Neuronal stem cell (in vitro differentiated cells): ENCODE results near the gene PAPPA2.

ENCODE experiments used
- DNase-seq: peaks from one replicate; pipeline ENCODE4 v3.0.0-alpha.2; 2013; ENCODE audit warnings: low spot score
- H2AFZ ChIP-seq: one replicate; pipeline ENCODE4 v1.6.1; 2013; ENCODE audit warnings: mild to moderate bottlenecking, low read length, inconsistent platforms
- H2AK5ac ChIP-seq: 2 replicates; pipeline ENCODE4 v1.6.1; 2013; ENCODE audit warnings: low read depth, mild to moderate bottlenecking, inconsistent platforms, low read length, moderate library complexity, mixed read lengths
- H2BK120ac ChIP-seq: 2 replicates; pipeline ENCODE4 v1.6.1; 2013; ENCODE audit warnings: low read depth, mild to moderate bottlenecking, inconsistent platforms, low read length, moderate library complexity, mixed read lengths
- H2BK12ac ChIP-seq: one replicate; pipeline ENCODE4 v1.6.1; 2013; ENCODE audit warnings: low read length, inconsistent platforms
- H2BK15ac ChIP-seq: 2 replicates; pipeline ENCODE4 v1.6.1; 2013; ENCODE audit warnings: mild to moderate bottlenecking, low read length, inconsistent platforms, mixed read lengths
- H2BK5ac ChIP-seq: one replicate; pipeline ENCODE4 v1.6.1; 2013; ENCODE audit warnings: inconsistent platforms, mild to moderate bottlenecking, low read length, moderate library complexity
- H3K14ac ChIP-seq: one replicate; pipeline ENCODE4 v1.6.1; 2013; ENCODE audit warnings: low read length, inconsistent platforms
- H3K18ac ChIP-seq: 2 replicates; pipeline ENCODE4 v1.6.1; 2013; ENCODE audit warnings: low read length, inconsistent platforms
- H3K23ac ChIP-seq: 2 replicates; pipeline ENCODE4 v1.6.1; 2013; ENCODE audit warnings: low read depth, mild to moderate bottlenecking, mixed read lengths, low read length, inconsistent platforms; ENCODE audit not compliant: poor library complexity
- H3K27ac ChIP-seq: replicated peaks from 3 replicates; pipeline ENCODE4 v1.5.1; 2013; ENCODE audit warnings: low read length, inconsistent platforms
- H3K27me3 ChIP-seq, 3 experiments: 2 replicates each; pipeline ENCODE4 v1.6.1; 2013; ENCODE audit warnings: low read length in 3 of 3, mild to moderate bottlenecking in 2 of 3, inconsistent platforms in 1 of 3, low read depth in 1 of 3, mixed read lengths in 1 of 3, moderate library complexity in 1 of 3; ENCODE audit not compliant: control insufficient read depth in 3 of 3, insufficient read depth in 3 of 3
- H3K36me3 ChIP-seq, 2 donors: replicated peaks in 1 of 2; 2 replicates each; pipeline ENCODE4 v1.6.1; 2013; ENCODE audit warnings: low read length in 2 of 2; ENCODE audit not compliant: control insufficient read depth in 2 of 2, insufficient read depth in 2 of 2
- H3K4ac ChIP-seq: 2 replicates; pipeline ENCODE4 v1.6.1; 2013; ENCODE audit warnings: inconsistent platforms, mild to moderate bottlenecking, low read length, moderate library complexity
- H3K4me1 ChIP-seq, 2 donors: 1 replicate in 1 of 2; 2 replicates in 1 of 2; pipeline ENCODE4 v1.6.1; 2013; ENCODE audit warnings: low read length in 2 of 2, low read depth in 1 of 2; ENCODE audit not compliant: control insufficient read depth in 2 of 2, insufficient read depth in 1 of 2
- H3K4me2 ChIP-seq: one replicate; pipeline ENCODE4 v1.6.1; 2013; ENCODE audit warnings: mild to moderate bottlenecking, low read length, inconsistent platforms; ENCODE audit not compliant: insufficient read depth, poor library complexity, severe bottlenecking
- H3K4me3 ChIP-seq, 2 donors: 2 replicates each; pipeline ENCODE4 v1.5.1; 2013; ENCODE audit warnings: low read length in 2 of 2, mild to moderate bottlenecking in 2 of 2, inconsistent platforms in 1 of 2, moderate library complexity in 1 of 2
- H3K79me1 ChIP-seq: one replicate; pipeline ENCODE4 v1.6.1; 2013; ENCODE audit warnings: low read depth, mild to moderate bottlenecking, inconsistent platforms, low read length, moderate library complexity
- H3K9ac ChIP-seq: one replicate; pipeline ENCODE4 v1.6.1; 2013; ENCODE audit warnings: mild to moderate bottlenecking, low read depth, low read length, inconsistent platforms; ENCODE audit not compliant: poor library complexity
- H3K9me3 ChIP-seq, 2 donors: replicated peaks in 1 of 2; 2 replicates each; pipeline versions ENCODE3 to v1.6.1; 2013; ENCODE audit warnings: low read length in 2 of 2, mild to moderate bottlenecking in 2 of 2, inconsistent platforms in 1 of 2, low read depth in 1 of 2, mixed read lengths in 1 of 2, moderate library complexity in 1 of 2; ENCODE audit not compliant: control insufficient read depth in 2 of 2, insufficient read depth in 1 of 2
- H4K8ac ChIP-seq: one replicate; pipeline ENCODE4 v1.6.1; 2013; ENCODE audit warnings: low read depth, mild to moderate bottlenecking, inconsistent platforms, low read length, moderate library complexity
- H4K91ac ChIP-seq: one replicate; pipeline ENCODE4 v1.6.1; 2013; ENCODE audit warnings: low read length, low read depth, mild to moderate bottlenecking, inconsistent platforms; ENCODE audit not compliant: poor library complexity
- WGBS, 2 donors: extraction: QIAGEN DNeasy Blood & Tissue Kit; methylation state at CpG; one replicate each; pipeline ENCODE4 v1.1.7; 2013; ENCODE audit warnings: missing lambda C conversion rate in 2 of 2, mixed read lengths in 1 of 2; ENCODE audit not compliant: insufficient read length in 2 of 2, insufficient replicate concordance in 1 of 2; ENCODE audit errors: extremely low coverage in 2 of 2; 5-methylcytosine and 5-hydroxymethylcytosine counted together

Gene PAPPA2

DNA sequence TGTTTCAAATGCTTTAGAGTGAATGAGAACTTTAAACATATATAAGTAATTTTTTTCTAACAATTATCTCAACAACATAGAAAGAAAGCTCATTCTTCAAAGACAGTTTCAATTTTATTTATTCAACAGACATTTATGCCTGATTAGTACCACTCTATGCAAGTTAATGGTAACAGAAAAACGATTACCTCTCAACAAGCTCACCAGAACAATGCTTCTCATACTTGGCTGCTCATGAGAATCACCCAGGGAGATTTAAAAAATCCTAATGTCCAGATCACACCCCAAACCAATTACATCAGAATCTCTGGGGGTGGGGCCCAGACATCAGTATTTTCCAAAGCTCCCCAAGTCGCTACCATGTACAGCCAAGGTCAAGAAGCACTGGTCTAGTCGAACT, 312.4 kb downstream of the PAPPA2 start:
- Histone ChIP-seq H2BK15ac (no peak overlapping the region), H3K9ac (no peak overlapping the region), H3K4me2 (no peak overlapping the region), H2BK12ac (no peak overlapping the region), H3K9me3 (no peaks in the 10 kb centered on the region), H4K8ac (no peak overlapping the region), H2BK120ac (no peak overlapping the region), H3K27me3 (no peaks in the 10 kb centered on the region), H3K27ac (no peak overlapping the region), H2AFZ (no peak overlapping the region), H3K79me1 (no peaks in the 10 kb centered on the region), H4K91ac (no peak overlapping the region), H2AK5ac (no peak overlapping the region), H3K4me1 (no peaks in the 10 kb centered on the region), H3K4ac (no peak overlapping the region), H3K18ac (no peak overlapping the region), H2BK5ac (no peak overlapping the region), H3K23ac (no peak overlapping the region), H3K36me3 (no peaks in the 10 kb centered on the region), H3K4me3 (no peak overlapping the region), H3K14ac (no peak overlapping the region)
- no peak for DNase-seq
- WGBS, 2 donors, result no CpG with 5 or more reads among the region's 3 CpGs

DNA sequence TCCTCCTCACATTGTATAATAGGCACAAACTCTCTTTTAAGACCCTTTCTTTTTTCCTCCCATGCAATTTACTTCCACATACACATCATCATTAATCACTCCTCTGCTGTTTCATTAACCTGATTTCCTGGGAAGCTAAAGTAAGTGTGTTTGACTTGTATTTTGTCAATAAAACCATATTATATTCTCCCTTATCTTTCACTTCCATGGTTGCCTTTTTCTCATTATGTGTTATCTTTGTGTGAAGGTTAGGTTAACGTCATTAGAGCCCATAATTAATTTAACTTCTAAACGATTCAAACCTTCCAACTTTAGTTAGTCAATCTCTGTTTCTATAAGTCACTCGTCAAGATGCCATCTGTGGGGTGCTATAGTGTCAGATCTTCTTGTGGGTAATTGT, 313.0 kb downstream of the PAPPA2 start:
- Histone ChIP-seq H2BK15ac (no peak overlapping the region), H2AK5ac (no peak overlapping the region), H2BK12ac (no peak overlapping the region), H4K8ac (no peak overlapping the region), H3K9ac (no peak overlapping the region), H3K14ac (no peak overlapping the region), H3K4me2 (no peak overlapping the region), H4K91ac (no peak overlapping the region), H3K27ac (no peak overlapping the region), H3K23ac (no peak overlapping the region), H2AFZ (no peak overlapping the region), H3K36me3 (no peaks in the 10 kb centered on the region), H3K9me3 (no peaks in the 10 kb centered on the region), H3K79me1 (no peaks in the 10 kb centered on the region), H2BK120ac (no peak overlapping the region), H3K18ac (no peak overlapping the region), H2BK5ac (no peak overlapping the region), H3K4me3 (no peak overlapping the region), H3K4ac (no peak overlapping the region), H3K4me1 (no peaks in the 10 kb centered on the region), H3K27me3 (no peaks in the 10 kb centered on the region)
- WGBS, 2 donors, result no CpG with 5 or more reads among the region's 3 CpGs
- no peak for DNase-seq

DNA sequence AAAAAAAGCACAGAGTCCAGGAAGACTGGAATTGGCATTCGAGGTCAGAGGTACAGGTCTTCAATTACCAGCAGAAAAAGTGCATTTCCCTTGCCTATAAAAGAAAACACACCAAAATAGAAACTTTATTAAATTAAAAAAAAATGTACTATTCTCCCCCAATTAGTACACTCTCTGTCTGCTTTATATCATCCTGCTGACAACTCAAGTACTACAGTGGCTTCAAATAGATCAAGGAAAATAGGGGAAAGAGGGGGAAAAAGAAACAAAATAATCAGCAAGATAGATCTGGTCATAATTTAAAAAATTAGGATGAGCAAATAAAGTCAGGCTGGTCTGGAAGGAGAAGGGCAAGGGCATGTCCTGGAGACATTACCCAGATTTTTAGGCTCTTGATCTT, 315.1 kb downstream of the PAPPA2 start:
- WGBS, 2 donors, result no CpG with 5 or more reads among the region's 1 CpG
- Histone ChIP-seq H2BK15ac (no peak overlapping the region), H2AK5ac (no peak overlapping the region), H3K4me1 (no peaks in the 10 kb centered on the region), H3K4me2 (no peak overlapping the region), H3K4me3 (no peak overlapping the region), H4K8ac (no peak overlapping the region), H3K27ac (no peak overlapping the region), H3K18ac (no peak overlapping the region), H3K4ac (no peak overlapping the region), H3K9ac (no peak overlapping the region), H3K14ac (no peak overlapping the region), H3K9me3 (no peaks in the 10 kb centered on the region), H2AFZ (no peak overlapping the region), H3K36me3 (no peaks in the 10 kb centered on the region), H4K91ac (no peak overlapping the region), H3K23ac (no peak overlapping the region), H3K27me3 (no peaks in the 10 kb centered on the region), H2BK5ac (no peak overlapping the region), H3K79me1 (no peaks in the 10 kb centered on the region), H2BK120ac (no peak overlapping the region), H2BK12ac (no peak overlapping the region)
- DNase-seq, result no peak

- no CpG with 5 or more reads among the region's 1 CpG for WGBS, 2 donors
- Histone ChIP-seq H3K18ac (no peak overlapping the region), H4K8ac (no peak overlapping the region), H2BK15ac (no peak overlapping the region), H2BK12ac (no peak overlapping the region), H3K14ac (no peak overlapping the region), H3K23ac (no peak overlapping the region), H3K27me3 (no peaks in the 10 kb centered on the region), H3K36me3 (no peaks in the 10 kb centered on the region), H2AK5ac (no peak overlapping the region), H3K27ac (no peak overlapping the region), H3K4me2 (no peak overlapping the region), H2AFZ (no peak overlapping the region), H4K91ac (no peak overlapping the region), H2BK5ac (no peak overlapping the region), H2BK120ac (no peak overlapping the region), H3K9me3 (no peaks in the 10 kb centered on the region), H3K4me3 (no peak overlapping the region), H3K9ac (no peak overlapping the region), H3K4me1 (no peaks in the 10 kb centered on the region), H3K79me1 (no peaks in the 10 kb centered on the region), H3K4ac (no peak overlapping the region)
- DNase-seq, result no peak
Observed at GRCh38 chr1:176779992-176780328, 317.0 kb downstream of the PAPPA2 start.
